GM19328 (cell line): ENCODE data around the gene GNG8.
A peak's percentile ranks its signal among the peaks of the same experiment; 100 is the strongest.

ENCODE experiments used
- ATAC-seq: cut with Tn5 transposase; IDR thresholded peaks from one replicate; pipeline ENCODE4 v1.9.1; 2021; ENCODE audit warnings: mild to moderate bottlenecking, moderate library complexity; ENCODE audit not compliant: unreplicated experiment

Gene GNG8

DNA sequence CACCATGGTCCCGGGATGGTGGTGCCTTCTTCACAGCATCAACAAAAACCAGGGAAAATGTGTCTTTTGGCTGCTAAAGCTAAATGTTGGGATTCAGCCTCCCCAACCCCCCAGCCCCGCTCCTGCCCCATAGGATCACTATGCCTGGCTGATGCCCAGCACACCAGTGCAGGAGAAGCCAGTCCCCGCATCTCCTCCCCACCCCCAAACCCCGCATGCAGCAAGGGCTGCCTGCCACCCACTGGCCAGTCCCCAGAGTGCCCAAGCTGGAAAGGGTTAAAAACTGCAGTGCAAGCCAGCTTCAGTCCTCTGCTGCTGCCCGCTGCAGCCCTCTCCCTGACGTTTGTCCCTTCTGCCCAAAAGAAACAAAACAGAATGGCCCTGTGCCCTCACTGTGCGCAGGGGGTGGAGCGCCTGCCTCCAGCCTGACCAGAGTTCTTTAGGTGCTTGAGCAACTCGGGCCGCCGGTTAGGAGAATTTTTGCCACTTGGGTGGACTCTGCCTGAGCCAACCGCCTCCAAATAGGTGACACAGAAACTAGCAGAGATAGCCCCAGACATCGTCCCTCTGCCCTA, 31.1 kb downstream of the GNG8 start:
- ATAC-seq, result no peak

DNA sequence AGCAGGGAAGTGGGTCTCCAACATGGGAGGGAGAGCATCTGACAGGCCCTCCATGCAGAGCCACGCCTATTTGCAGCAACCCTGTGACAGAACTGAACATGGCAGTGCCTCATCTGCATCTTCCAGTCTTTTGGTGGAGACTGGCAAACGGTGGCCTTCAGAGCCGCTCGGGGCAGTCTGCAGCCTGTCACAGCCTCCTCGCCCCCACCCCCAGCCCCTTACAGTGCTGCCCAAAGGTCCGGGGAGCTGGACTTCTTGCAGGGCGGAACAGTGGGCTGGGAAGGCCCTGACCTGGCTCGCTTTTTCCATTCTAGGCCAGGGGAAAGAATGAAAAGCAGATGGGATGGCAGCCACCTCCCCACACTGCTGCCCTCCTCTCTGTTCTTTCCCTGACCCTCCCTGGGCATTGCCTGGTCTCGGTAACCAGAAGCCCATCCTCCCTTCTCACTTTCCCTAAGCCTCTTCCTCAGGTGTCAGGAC, 32.2 kb downstream of the GNG8 start:
- ATAC-seq, result no peak

DNA sequence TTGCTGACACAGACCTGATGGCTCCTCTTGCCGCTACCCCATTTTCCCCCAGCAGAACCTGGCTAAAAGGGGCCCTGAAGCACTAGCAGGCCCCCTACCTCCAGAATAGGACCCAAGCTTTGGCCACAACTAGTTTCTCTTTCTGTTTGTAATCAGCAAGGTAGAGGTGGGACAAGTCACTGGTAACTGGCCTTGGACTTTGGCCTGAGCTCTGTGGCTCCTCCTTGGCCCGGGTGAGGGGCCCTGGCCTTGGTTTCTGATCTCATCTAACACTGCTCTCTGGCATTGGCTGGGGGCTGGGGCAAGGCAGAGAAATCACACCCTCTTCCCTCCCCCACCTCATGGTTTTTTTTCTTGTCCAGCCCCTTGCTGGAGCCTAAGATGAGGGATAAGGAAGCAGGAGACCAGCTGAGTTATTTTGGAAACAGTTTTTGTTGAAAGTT, 32.8 kb downstream of the GNG8 start:
- ATAC-seq, result no peak

DNA sequence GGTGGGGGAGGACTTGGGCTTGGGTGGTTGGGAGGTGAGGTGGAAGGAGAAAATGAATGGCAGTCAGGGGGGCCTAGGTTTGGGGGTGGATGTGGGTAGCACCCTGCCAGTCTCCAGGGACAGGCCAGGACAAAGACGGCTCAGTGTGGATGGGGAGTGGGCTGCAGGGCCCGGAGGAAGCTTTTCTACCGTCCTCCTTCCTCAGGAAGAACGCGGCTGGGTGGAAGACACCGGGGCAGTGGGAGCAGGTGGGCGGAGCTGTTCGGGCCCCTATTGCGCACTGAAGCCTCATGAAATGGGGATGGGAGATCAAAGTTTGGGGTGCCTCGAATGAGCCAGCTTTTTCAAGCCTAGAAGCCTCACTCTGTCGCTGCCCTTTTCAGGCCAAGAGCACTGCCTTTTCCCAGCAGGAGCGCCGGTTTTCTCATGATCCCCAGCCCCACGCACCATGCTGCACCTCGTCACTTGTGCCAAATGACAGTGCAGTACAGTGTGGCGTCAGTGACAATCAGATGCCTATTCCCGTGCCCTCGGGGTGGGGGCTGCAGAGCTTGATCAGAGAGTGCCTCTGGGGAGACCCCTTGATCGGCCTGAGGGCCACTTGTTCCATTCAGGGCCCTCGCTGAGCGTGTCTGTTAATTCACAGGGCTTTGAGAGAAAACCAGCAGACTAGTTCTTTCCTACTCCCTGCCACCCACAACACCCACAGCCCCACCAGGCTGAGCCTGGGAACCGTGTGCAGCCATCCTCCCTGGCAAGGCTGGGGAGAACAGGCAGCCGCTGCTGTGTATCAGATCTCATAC, 33.4 kb downstream of the GNG8 start:
- no peak for ATAC-seq

DNA sequence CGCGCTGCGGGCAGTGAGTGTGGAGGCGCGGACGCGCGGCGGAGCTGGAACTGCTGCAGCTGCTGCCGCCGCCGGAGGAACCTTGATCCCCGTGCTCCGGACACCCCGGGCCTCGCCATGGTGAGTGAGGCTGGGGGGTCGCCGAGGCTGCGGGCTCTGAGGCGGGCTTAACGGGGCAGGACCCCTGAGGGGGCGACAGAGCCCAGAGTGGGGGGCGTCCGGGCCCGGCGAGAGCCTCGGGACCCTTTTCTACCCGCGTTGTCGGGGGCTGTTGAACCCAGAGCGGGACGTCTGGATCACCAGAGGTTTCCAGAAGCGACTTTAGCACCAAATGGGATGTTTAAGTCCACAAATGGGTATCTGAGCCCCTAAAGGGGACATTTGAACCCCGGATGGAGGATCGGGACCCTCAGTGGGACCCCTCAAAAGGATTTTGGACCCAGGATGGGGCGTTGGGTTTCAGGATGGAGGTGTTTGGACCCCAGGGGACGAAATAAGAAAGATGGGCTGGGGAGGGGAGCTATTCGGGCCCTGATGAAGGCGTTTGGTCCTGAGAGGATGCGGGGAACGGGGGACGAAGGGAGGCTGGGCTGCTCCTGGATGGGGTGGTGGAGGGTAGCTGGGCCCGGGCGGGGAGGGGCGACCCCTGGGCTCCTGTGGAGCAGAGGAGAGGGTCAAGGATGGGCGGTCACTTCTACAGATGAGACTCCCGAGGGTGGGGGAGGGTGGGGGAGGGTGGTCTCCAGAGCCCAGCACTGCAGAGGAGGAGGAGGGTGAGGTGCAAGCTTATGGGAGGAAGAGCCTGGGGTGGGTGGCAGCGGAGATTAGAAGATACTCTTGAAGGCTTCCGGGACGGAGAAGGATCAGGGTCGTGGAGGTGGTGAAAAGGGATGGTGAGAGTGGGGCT, 34.4 kb downstream of the GNG8 start, which contains the start of gene CALM3:
Gene CALM3 (plus strand): TSS at position 13 of the 907 bp plus-strand sequence. CDS start 105 bp downstream, at position 118.
- ATAC-seq, result no peak

DNA sequence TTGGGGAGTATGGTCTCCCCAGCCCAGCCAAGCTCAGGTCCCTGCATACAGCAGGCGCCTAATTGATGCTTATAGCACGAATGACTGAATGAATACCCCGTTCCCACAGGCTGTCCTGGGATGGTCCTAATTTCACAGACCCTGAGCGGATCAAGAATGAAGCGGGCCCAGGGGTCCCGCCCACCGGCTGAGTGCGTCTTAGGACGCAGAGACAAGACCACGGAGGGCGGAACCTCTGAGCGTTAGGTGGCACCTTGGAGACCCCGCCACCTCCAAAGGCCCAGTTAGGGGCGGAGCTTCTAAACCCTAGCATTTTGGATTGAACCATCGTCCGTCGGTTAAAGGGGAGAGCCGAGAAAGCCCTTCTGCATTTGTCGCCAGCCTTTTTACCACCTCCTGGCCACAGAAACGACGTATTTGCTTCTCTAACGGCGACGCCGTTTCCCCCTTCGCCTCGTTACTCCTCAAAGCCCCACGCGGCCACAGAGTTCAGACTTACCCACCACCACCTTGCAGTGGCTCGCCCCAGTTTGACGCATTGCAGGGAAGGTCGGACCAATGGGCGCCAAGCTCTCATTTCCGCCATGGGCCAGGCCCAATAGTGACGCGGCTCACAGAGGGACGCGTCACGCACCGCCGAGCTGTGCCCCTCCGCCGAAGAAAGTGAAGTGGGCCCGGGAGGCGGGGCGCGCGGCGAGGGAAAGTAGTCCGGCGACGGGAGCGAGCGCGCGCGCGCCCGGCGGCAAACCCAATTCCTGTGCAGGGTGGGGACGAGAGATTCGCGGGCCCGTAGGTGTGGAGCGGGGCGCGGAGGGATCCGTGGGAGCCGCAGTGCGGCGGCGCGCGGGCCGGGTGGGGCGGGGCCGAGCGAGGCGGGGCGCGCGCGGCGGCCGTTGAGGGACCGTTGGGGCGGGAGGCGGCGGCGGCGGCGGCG, 35.4 kb downstream of the GNG8 start:
- ATAC-seq, result peak; percentile 82

DNA sequence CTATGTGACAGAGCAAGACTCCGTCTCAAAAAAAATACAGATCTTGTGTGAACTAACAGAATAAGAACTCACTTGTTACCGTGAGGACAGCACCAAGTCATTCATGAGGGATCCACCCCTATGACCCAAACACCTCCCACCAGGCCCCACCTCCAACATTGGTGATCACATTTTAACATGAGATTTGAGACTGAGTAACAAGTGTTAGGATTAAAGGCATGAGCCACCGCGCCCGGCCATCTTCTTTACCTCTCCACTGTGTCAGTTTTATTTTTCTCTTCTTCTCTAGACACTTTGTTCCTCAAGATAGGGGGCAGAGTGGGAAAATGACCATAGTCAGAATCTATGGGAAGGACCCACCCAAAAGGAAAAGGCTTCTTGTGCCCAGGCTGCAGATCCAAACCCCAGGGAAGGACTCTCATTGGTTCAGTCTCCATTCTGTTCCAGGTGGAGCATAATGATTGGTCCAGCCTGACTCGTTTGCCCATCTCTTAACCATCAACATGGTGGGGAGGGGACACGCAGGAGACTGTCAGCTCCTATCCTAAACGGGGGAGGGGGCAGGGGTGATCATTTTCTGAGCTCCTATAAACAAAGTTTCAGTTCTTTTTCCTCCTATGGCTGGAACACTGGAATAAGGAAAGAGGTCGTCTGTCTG, 36.2 kb downstream of the GNG8 start:
- no peak for ATAC-seq

DNA sequence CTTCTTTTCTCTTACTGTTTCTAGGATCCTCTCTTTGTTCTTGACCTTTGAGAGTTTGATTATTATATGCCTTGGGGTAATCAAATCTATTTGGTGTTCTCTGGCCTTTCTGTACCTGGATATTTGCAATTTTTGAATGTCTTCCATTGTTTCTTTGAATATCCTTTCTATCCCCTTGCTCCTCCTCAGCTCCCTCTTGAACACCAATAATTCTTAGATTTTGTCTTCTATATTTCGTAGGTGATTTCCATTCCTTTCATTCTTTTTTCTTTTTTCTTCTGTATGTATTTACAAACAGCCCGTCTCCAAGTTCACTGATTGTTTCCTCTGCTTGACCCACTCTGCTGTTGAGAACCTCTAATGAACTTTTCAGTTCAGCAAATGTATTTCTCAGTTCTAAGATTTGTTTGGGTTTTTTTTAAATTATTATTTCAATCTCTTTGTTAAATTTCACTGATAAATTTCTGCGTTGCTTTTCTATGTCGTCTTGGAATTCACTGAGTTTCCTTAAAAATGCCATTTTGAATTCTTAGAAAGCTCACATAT, 37.6 kb downstream of the GNG8 start:
- no peak for ATAC-seq

DNA sequence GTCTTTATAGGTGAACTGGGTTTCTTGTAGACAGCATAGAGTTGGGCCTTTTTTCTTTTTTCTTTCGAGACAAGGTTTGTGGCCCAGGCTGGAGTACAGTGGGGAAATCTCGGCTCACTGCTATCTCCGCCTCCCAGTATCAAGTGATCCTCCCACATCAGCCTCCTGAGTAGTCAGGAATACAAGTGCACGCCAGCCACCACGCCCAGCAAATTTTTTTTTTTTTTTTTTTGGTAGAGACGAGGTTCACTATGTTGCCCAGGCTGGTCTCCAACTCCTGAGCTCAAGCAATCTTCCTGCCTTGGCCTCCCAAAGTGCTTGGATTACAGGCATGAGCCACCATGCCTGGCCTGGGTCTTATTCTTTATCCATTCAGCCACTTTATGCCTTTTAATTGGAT, 40.0 kb downstream of the GNG8 start:
- ATAC-seq, result no peak

DNA sequence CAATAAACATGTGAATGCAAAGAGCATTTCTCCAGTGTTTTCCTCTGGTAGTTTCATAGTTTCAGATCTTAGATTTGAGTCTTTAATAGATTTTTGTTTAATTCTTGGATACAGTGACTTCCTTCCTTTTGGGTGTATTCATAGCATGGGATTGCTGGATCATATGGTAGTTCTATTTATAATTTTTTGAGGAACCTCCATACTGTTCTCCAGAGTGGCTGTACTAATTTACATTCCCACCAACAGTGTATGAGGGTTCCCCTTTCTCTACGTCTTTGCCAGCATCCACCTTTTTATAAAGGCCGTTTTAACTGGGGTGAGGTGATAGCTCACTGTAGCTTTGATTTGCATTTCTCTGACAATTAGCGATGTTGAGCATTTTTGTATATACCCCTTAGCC, 44.1 kb downstream of the GNG8 start:
- ATAC-seq, result no peak

DNA sequence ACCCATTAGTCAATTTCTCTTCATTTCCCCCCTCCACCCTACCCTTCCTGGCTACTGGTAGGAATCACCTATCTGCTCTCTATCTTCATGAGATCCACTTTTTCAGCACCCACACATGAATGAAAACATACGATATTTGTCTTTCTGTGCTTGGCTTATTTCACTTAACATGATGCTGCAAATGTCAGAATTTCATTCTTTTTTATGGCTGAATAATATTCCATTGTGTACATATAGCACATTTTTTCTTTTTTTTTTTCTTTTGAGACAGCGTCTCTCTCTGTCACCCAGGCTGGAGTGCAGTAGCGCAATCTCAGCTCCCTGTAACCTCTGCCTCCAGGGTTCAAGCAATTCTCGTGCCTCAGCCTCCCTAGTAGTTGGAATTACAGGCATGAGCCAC, 44.7 kb downstream of the GNG8 start:
- no peak for ATAC-seq

DNA sequence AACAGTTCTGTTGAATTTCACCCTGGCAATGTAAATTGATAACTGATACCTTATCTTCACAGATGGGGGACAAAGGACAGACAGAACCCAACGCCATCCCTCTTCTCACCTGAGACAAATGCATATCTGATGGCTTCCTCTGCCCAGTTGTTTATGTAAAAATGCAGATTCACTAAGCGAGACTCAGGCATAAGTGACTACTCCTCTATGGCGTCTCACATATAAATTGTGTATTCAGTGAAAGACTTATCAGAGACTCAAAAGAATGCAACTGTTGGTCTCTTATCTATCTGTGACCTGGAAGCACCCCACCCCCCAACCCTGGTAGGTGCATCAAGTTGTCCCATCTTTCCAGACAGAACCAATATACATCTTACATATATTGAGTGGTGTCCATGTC, 48.1 kb downstream of the GNG8 start:
- ATAC-seq, result no peak

DNA sequence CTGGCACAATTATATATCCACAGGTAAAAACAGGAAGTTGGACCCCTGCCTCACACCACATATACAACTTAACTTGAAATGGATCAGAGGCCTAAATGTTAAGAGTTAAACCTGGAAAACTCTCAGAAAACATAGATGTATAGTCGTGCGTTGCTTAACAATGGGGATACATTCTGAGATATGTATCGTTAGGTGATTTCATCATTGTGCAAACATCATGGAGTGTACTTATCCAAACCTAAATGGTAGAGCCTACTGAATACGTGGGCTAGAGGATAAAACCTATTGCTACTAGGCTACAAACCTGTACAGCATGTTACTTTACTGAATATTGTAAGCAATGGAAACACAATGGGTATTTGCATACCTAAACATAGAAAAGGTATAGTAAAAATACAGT, 49.7 kb downstream of the GNG8 start:
- ATAC-seq, result no peak

DNA sequence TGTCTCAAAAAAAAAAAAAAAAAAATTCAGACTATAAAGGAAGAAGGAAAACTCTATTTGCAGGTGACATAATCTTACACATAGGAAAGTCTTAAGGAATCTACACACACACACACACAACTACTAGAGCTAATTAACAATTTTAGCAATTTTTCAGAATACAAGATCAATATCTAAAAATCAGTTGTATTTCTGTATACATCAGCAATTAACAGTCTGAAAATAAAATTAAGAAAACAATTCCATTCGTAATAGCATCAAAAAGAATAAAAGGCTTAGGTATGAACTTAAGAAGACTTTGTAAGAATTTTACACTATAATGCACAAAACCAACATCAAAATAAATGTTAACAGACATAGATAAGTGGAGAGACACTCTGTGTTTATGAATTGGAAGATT, 50.5 kb downstream of the GNG8 start:
- no peak for ATAC-seq
